Epithelial cell of proximal tubule (primary cell): ENCODE results near the gene AKAP7. TPM values are rescaled to one million over a fixed set of nuclear protein-coding genes. Genes with fewer than 3 reads are reported as not detected.

Source experiments
- DNase-seq: peaks from one replicate; pipeline ENCODE4 v3.0.0-alpha.2; 2011; ENCODE audit warnings: low read depth
- H3K4me3 ChIP-seq: 2 replicates; pipeline ENCODE4 v1.5.1; 2011; ENCODE audit warnings: low read depth, mild to moderate bottlenecking, low read length
- CTCF ChIP-seq: conservative IDR thresholded peaks from 2 replicates; pipeline ENCODE4 v1.5.1; 2012; ENCODE audit warnings: low read depth, mild to moderate bottlenecking, low read length
- total RNA-seq: library from RNA; depleted of rRNA; stranded (reverse); fragments of >200 nt; gene quantifications from 2 replicates; pipeline ENCODE4 v1.2.3, GENCODE V29; 2015

AKAP7 gene
- total RNA-seq, 1 donor from 2014 or later, result 3.5 TPM

- DNase-seq, result no peak
- TF ChIP-seq CTCF, result no peak
- H3K4me3 ChIP-seq, result peak overlapping the region; percentile 81
These were observed 867 bp upstream of the AKAP7 start for GRCh38 chr6:131134220-131134979.

GRCh38 chr6:131134980-131135243 lies 355 bp upstream of the AKAP7 start:
- no peak for DNase-seq
- H3K4me3 ChIP-seq, result peak overlapping the region; percentile 81
- TF ChIP-seq CTCF, result no peak

GRCh38 chr6:131136021-131136786 lies 937 bp downstream of the AKAP7 start:
- no peak for DNase-seq

GRCh38 chr6:131139599-131139998 lies 4.3 kb downstream of the AKAP7 start:
- no peak overlapping the region for H3K4me3 ChIP-seq
- TF ChIP-seq CTCF, result no peak
- no peak for DNase-seq

More at GRCh38 chr6:131136021-131136786, 937 bp downstream of the AKAP7 start:
- H3K4me3 ChIP-seq, result peak overlapping the region; percentile 81
- TF ChIP-seq CTCF, result no peak

GRCh38 chr6:131143319-131143718 lies 8.1 kb downstream of the AKAP7 start:
- DNase-seq, result no peak
- no peak for TF ChIP-seq CTCF
- H3K4me3 ChIP-seq, result no peak overlapping the region

- H3K4me3 ChIP-seq, result no peak overlapping the region
- TF ChIP-seq CTCF, result no peak
- DNase-seq, result no peak
These were observed 11.6 kb downstream of the AKAP7 start for GRCh38 chr6:131146865-131147264.
